Raji (cell line): ENCODE measurements around the gene SLC1A4.

Source experiments
- POLR2A ChIP-seq: IDR thresholded peaks from 2 replicates; pipeline ENCODE4 v1.6.1; 2011; ENCODE audit warnings: low read depth, low read length, control low read depth; ENCODE audit not compliant: insufficient read depth

Gene SLC1A4

DNA sequence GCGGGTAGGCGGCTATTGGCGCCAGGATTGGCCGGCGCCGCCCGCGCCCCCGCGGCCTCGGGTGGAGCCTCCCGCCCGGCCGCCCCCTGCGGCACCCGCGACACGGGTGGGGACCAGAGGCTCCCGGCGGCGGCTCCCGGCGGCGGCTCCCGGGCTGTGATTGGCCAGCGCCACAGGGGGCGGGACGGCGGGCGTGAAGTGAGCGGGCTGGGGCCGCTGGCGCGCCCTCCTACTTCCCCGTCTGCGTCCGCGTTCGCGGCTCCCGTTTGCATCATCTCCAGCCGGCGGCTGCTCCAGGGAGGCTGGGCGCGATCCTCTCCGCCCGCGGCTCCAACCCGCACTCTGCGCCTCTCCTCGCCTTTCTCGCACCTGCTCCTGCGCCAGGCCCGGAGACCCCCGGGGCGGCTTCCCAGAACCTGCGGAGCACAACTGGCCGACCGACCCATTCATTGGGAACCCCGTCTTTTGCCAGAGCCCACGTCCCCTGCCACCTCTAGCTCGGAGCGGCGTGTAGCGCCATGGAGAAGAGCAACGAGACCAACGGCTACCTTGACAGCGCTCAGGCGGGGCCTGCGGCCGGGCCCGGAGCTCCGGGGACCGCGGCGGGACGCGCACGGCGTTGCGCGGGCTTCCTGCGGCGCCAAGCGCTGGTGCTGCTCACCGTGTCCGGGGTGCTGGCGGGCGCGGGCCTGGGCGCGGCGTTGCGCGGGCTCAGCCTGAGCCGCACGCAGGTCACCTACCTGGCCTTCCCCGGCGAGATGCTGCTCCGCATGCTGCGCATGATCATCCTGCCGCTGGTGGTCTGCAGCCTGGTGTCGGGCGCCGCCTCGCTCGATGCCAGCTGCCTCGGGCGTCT, at the start of gene SLC1A4:
SLC1A4 (plus strand) TSS at position 274 of the 856 bp plus-strand sequence; CDS start at position 519, 245 bp downstream.
- TF ChIP-seq POLR2A, result peak; percentile 78

- no peak for TF ChIP-seq POLR2A
These were observed 48.1 kb upstream of the SLC1A4 start for GRCh38 chr2:64941143-64941542.

- TF ChIP-seq POLR2A, result no peak
These were observed 47.4 kb upstream of the SLC1A4 start for GRCh38 chr2:64941801-64942200.

DNA sequence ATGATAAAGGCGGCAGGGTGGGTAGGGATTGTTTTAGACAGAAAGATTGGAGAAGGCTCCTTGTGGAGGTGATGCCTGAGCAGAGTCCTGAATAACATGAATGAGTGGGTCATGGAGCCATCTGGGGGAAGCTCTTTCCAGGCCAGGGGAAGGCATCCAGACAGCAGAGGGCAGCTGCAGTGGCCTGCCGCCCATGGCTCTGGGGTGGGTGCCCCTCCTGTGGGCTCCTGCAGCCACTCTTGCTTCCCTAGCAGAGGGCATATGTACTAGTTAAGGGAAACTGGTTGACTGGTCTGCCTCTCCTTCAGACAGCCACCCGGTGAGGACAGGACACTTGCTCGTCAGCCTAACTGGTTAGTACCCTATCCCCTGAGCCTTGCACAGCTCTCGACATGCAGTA, 46.5 kb upstream of the SLC1A4 start:
- no peak for TF ChIP-seq POLR2A

GRCh38 chr2:64943387-64944150, 45.6 kb upstream of the SLC1A4 start:
- TF ChIP-seq POLR2A, result no peak

- TF ChIP-seq POLR2A, result no peak
These were observed 44.7 kb upstream of the SLC1A4 start for GRCh38 chr2:64944484-64944883.

- TF ChIP-seq POLR2A, result peak; percentile 58
These were observed 43.0 kb upstream of the SLC1A4 start for GRCh38 chr2:64945973-64946768.

GRCh38 chr2:64946769-64947247, 42.4 kb upstream of the SLC1A4 start:
- no peak for TF ChIP-seq POLR2A

GRCh38 chr2:64947885-64948284, 41.3 kb upstream of the SLC1A4 start:
- no peak for TF ChIP-seq POLR2A

DNA sequence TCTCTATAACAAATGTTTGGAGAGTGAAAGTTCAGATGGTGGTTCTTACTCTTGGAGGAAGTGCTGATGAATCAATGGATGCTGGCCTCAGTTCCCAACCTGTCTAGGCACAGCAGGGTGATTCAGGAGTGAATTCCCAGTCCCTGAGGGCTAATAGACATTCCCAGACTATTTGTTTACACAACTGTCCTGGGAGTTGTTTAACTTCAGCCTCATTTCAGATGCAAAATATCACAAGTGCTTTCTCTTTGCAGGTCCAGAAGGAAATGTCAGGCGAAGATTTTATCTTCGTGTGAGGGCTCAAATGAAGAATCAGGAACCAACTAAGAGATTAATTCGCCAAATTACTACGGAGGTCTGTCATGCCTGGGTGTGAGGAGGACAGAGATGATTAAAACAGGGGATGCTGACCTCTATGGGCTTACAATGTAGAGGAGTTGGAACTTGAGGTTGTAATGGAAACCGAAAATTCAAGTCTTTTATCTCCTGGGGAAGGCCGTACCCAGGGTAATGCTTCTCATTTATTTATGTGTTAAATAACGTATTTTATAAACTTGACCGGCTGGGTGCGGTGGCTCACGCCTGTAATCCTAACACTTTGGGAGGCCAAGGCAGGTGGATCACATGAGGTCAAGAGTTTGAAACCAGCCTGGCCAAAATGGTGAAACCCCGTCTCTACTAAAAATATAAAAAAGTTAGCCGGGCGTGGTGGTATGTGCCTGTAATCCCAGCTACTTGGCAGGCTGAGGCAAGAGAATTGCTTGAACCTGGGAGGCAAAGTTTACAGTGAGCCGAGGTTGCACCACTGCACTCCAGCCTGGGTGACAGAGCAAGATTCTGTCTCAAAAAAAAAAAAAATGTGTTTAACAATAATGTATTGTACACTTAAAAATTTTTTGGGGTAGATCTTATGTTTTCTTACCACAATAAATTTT, 38.7 kb upstream of the SLC1A4 start:
- no peak for TF ChIP-seq POLR2A

- no peak for TF ChIP-seq POLR2A
These were observed 37.8 kb upstream of the SLC1A4 start for GRCh38 chr2:64951306-64951953.

- TF ChIP-seq POLR2A, result no peak
These were observed 37.1 kb upstream of the SLC1A4 start for GRCh38 chr2:64952096-64952495.

GRCh38 chr2:64952511-64953482, 36.4 kb upstream of the SLC1A4 start:
- no peak for TF ChIP-seq POLR2A

DNA sequence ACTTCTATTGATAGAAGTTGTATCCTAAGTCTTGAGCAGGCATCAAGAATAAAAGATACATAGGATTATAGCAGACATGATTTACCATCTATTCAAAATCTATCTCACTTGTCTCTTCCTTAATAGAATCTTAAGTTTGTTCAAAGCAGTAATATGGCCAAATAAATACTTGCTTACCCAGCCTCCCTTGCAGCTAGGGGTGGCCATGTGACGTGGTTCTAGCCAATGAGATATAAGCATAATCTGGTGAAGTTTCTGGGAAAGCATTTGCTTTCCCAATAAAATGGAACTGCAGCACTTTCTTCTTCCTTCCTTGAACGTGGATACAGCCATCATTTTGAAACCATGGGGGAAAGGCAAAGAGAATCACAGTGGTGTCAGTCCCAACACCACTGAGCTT, 33.7 kb upstream of the SLC1A4 start:
- TF ChIP-seq POLR2A, result no peak
